ENCODE data around the gene MTO1. TPM values are rescaled to one million over a fixed set of nuclear protein-coding genes. Genes with fewer than 3 reads are reported as not detected.
A peak's percentile ranks its signal among the peaks of the same experiment; 100 is the strongest.
"Not testable (repeated sequence)": the region's sequence is repeated elsewhere in the genome, so short reads cannot be mapped to it uniquely, and the experiment has no call there.

Gene MTO1
- total and polyA plus RNA-seq, 8 donors, result 18.9 to 40.7 (median 33.4) TPM

DNA sequence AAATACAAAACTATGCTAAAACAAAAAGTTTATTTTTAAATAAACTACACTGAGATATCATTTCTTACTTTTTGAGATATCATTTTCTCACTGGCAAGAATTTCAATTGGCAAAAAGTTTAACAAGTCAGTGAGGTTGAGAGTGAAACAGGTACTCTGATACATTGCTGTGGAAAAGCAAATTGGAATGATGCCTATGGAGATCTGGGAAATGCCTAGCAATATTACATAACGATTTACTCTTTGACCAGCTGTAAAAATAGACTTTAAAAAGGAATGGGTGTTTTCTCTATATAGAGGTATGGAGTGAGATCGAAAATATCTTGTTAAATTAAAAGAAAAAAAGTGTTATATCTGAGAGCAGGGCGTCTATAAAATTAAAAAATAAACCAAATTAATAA, 26.3 kb upstream of the MTO1 start:
- intact Hi-C loops (cut with DNase I), result no loop called here
- no peak for DNase-seq
- Histone ChIP-seq H3K4me1 (no peaks in the 10 kb centered on the region), H3K9me3 (no peaks in the 10 kb centered on the region), H3K4me3 (no peak overlapping the region), H3K36me3 (peaks cover 0 to 98% of the 10 kb centered on the region in 2 donors), H3K27me3 (no peaks in the 10 kb centered on the region), H3K27ac (no peak overlapping the region)
- TF ChIP-seq, protein P1, sequence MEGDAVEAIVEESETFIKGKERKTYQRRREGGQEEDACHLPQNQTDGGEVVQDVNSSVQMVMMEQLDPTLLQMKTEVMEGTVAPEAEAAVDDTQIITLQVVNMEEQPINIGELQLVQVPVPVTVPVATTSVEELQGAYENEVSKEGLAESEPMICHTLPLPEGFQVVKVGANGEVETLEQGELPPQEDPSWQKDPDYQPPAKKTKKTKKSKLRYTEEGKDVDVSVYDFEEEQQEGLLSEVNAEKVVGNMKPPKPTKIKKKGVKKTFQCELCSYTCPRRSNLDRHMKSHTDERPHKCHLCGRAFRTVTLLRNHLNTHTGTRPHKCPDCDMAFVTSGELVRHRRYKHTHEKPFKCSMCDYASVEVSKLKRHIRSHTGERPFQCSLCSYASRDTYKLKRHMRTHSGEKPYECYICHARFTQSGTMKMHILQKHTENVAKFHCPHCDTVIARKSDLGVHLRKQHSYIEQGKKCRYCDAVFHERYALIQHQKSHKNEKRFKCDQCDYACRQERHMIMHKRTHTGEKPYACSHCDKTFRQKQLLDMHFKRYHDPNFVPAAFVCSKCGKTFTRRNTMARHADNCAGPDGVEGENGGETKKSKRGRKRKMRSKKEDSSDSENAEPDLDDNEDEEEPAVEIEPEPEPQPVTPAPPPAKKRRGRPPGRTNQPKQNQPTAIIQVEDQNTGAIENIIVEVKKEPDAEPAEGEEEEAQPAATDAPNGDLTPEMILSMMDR (IDR thresholded peaks at IDR 0.05), result no peak
- no peak for ATAC-seq

DNA sequence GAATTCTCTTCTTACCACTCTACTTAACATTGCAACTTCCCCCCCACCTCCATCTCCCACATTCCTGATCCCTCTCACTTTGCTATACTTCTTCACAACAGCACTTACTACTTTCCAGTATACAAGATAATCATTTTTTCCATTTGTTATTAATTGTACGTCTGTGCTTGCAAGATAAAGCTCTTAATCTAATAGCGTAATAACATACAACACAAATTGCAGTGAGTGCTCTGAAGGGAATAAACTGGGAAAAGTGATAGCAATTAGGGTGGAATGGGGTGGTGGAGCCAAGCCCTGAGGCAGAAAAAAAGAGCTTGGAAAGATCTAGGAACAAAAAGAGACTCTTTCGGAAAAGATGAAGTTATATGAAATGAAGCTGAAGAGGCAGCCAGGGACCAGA, 18.0 kb upstream of the MTO1 start:
- ATAC-seq, result no peak
- Histone ChIP-seq H3K4me1 (peaks cover 0 to 37% of the 10 kb centered on the region in 2 donors), H3K36me3 (peaks cover 0 to 88% of the 10 kb centered on the region in 2 donors)

DNA sequence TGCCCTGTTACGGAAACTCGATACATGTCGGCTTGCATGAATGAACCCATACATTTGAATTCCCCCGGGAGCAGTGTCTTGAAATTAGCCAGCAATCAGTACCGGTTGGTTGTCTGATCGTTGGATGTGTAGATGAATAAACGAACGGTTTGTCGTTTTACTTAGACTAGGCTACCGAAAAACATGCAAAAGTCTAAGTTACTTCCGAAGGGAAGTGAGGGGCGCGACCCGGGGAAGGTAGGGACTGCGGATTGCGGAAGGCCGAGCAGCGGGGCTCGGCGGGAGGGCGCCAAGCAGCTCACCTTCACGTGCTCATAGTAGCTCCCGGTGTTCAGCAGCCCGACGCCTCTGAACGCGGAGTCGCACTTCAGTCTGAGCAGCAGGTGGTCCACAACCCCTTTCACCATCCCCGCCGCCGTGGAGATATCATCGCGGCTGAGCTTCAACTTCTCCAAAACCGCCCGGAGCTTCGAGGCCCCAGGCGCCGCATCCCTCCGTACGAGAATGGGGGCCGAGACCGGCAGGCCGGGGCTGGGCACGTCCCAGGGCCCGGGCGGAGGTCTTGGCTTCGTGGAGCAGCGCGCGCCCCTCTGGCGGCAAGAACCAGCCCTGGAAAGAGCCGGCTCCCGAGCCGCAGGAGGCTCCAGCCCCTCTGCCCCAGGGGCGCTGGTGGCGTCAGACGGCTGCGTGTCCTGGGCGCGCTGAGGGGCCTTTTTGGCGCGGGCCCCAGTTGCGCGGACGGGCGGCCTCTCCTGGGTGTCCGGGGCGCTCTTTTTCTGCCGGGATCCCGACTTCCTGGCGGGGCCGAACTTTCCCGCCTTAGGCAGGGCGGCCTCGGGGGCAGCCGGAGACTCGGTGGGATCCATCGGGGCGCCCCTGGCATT, 10.1 kb upstream of the MTO1 start:
- no peaks in the 10 kb centered on the region for H3K27me3 ChIP-seq
- H3K36me3 ChIP-seq, result peaks cover 0 to 15% of the 10 kb centered on the region in 2 donors
- ATAC-seq (peak; percentile 78), DNase-seq (peak; percentile 38 to 89 (median 61))
- H3K4me3 ChIP-seq, result peak overlapping the region; percentile 70 to 90
- intact Hi-C loops (cut with DNase I), result no loop called here
- peaks cover 5 to 78% of the 10 kb centered on the region in 2 donors for H3K4me1 ChIP-seq
- H3K9me3 ChIP-seq, result no peaks in the 10 kb centered on the region
- H3K27ac ChIP-seq, result peak overlapping the region; percentile 87 to 94
- TF ChIP-seq, protein P1 (IDR thresholded peaks at IDR 0.05), result no peak

More for the DNA sequence above, 18.0 kb upstream of the MTO1 start:
- TF ChIP-seq, protein P1 (IDR thresholded peaks at IDR 0.05), result no peak
- intact Hi-C loops (cut with DNase I), result no loop called here
- no peak for DNase-seq
- Histone ChIP-seq H3K27ac (no peak overlapping the region), H3K27me3 (no peaks in the 10 kb centered on the region), H3K9me3 (no peaks in the 10 kb centered on the region), H3K4me3 (no peak overlapping the region)

DNA sequence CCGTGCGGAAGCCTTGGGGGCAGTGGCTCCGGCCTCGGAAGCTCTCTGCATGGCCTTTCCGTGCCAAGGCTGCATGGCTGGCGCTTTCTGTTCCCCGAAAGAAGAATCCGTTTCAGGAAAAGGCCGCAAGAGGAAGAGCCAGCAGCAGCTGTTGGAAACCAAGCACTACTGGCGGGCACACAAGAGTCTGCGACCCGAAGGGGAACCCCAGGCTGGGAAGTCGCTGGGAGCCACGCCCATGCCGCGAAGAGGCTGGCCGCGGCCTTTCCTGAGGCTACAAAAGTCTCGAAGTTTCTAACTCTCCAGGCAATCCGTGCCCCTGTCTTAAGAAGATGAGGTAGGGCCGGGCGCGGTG, 9.5 kb upstream of the MTO1 start, which contains the start of gene CGAS:
Gene CGAS (minus strand): TSS at position 191 of the 355 bp plus-strand sequence. CDS start 116 bp downstream, at position 75.
- TF ChIP-seq, protein P1 (IDR thresholded peaks at IDR 0.05), result no peak
- intact Hi-C loops (cut with DNase I), result no loop called here
- ATAC-seq, result peak; percentile 93
- Histone ChIP-seq H3K4me1 (peaks cover 5 to 81% of the 10 kb centered on the region in 2 donors), H3K27me3 (no peaks in the 10 kb centered on the region), H3K36me3 (peaks cover 0 to 15% of the 10 kb centered on the region in 2 donors), H3K27ac (peak within 1 kb of the TSS; percentile 87 to 94), H3K4me3 (peak within 1 kb of the TSS; percentile 70 to 90), H3K9me3 (no peaks in the 10 kb centered on the region)
- DNase-seq, result peak; percentile 74 to 96 (median 86)

DNA sequence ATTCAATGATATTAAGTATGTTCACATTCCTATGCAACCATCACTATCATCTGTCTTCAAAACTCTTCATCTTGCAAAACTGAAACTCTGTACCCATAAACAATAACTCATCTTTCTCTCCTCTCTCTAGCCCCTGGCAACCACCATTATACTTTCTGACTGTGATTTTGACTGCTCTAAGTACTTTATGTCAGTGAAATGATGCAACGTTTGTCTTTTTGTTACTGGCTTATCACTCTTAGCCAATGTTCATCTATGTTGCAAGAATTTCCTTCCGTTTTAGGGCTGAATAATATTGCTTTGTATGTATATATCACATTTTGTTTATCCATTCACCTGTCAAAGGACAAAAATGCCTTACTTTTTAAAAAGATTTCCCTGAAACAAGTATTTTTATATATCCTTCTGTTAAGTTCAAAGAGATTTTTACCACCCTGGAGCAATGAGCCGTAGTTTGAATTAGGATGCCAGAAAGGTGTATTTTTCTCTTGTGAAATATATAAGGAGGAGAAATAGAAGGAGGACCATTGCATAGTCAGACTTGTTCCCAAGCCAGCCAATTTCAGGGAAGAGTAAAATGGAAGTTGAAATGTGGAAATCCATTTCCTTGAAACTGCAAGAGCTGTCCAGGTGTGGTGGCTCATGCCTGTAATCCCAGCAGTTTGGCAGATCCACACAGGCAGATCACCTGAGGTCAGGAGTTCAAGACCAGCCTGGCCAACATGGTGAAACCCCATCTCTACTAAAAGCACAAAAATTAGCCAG, 5.5 kb upstream of the MTO1 start:
- TF ChIP-seq, protein P1 (IDR thresholded peaks at IDR 0.05), result no peak
- no peak overlapping the region for H3K4me3 ChIP-seq
- ATAC-seq (no peak), DNase-seq (no peak)
- no peaks in the 10 kb centered on the region for H3K9me3 ChIP-seq
- intact Hi-C loops (cut with DNase I), result no loop called here
- peak overlapping the region in 1 of 2 donors; percentile 75 for H3K27ac ChIP-seq
- H3K36me3 ChIP-seq, result no peaks in the 10 kb centered on the region
- peaks cover 5 to 60% of the 10 kb centered on the region in 2 donors for H3K4me1 ChIP-seq
- H3K27me3 ChIP-seq, result no peaks in the 10 kb centered on the region

DNA sequence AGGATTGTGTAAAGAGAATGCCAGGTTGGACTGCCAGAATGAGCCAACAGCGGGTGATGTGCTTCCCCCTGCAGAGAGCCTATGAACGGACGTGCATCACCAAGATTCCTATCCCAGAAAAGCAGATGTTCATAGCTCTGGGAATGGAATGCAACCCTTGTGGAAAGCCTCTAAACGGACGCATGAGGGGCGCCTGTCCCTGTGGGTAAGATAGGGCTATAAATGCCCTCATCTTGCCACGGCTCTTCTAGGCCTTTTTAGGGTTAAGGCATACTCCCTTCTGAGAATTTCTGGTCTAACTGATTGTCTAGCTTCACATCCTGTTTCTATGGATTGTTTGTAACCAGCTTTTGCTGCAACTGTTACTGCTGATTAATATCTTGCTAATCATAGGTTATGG, 2.1 kb upstream of the MTO1 start:
- H3K36me3 ChIP-seq; H3K4me3 ChIP-seq; H3K27me3 ChIP-seq; DNase-seq; H3K9me3 ChIP-seq; ATAC-seq; H3K27ac ChIP-seq; intact Hi-C loops (cut with DNase I): not testable (repeated sequence)
- peaks cover 7 to 61% of the 10 kb centered on the region in 2 donors for H3K4me1 ChIP-seq
